ENCODE measurements around the gene KCNAB1.

The KCNAB1 gene

DNA sequence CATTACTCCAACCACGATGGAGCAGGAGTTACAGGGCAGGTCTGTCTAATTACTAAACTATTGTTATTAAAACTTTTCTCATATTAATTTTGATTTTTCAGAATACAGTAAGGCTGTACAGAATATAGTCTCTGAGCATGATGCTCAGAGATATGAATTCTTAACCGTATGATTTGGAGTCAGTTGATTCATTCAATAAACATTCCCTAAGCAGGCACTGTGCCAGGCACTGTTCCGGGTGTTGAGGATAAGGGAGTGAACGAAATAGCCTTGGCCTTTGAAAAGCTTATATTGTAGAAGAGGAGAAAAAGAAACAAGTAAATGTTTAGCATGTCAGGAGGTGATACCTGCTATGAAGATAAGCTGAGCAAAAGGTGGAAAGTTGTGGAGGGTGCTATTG lies 187.3 kb downstream of the KCNAB1 start:
- H3K9ac ChIP-seq (ENCODE audit: low read length) = no peak overlapping the region
- no peak overlapping the region for H3K4me3 ChIP-seq (ENCODE audit: low read depth, low read length, poor library complexity, severe bottlenecking)
- no peaks in the 10 kb centered on the region for H3K36me3 ChIP-seq (ENCODE audit: insufficient read depth, low read length)
- H3K79me2 ChIP-seq (ENCODE audit: insufficient read depth, low read length) = no peaks in the 10 kb centered on the region
- no peak overlapping the region for H3K4me2 ChIP-seq (ENCODE audit: low read length)
- H2AFZ ChIP-seq (ENCODE audit: low read length) = no peak overlapping the region
- H3K9me2 ChIP-seq (ENCODE audit: low read depth, low read length) = no peaks in the 10 kb centered on the region
- no peaks in the 10 kb centered on the region for H3K4me1 ChIP-seq (ENCODE audit: insufficient read depth, low read length, severe bottlenecking)
- no peaks in the 10 kb centered on the region for H3K27me3 ChIP-seq (ENCODE audit: insufficient read depth, low read length)
- H3K27ac ChIP-seq (ENCODE audit: low read depth, low read length, poor library complexity, severe bottlenecking) = no peak overlapping the region
- no peaks in the 10 kb centered on the region for H3K9me3 ChIP-seq (ENCODE audit: low read length)
- no peaks in the 10 kb centered on the region for H3F3A ChIP-seq (ENCODE audit: insufficient read depth, low read length)
- no peaks in the 10 kb centered on the region for H4K20me1 ChIP-seq (ENCODE audit: insufficient read depth, low read length)
- TF ChIP-seq CTCF (IDR thresholded peaks at IDR 0.05; ENCODE audit: low read length) (no peak), EZH2 (IDR thresholded peaks at IDR 0.05; ENCODE audit: borderline replicate concordance, low read length) (no peak)

GRCh38 chr3:156311431-156311830 lies 191.1 kb downstream of the KCNAB1 start:
- Histone ChIP-seq H3K9me3 (ENCODE audit: low read length) (no peaks in the 10 kb centered on the region), H3K4me3 (ENCODE audit: low read depth, low read length, poor library complexity, severe bottlenecking) (no peak overlapping the region), H3K27me3 (ENCODE audit: insufficient read depth, low read length) (no peaks in the 10 kb centered on the region), H3K27ac (ENCODE audit: low read depth, low read length, poor library complexity, severe bottlenecking) (no peak overlapping the region), H3K9ac (ENCODE audit: low read length) (no peak overlapping the region), H2AFZ (ENCODE audit: low read length) (no peak overlapping the region), H3K4me1 (ENCODE audit: insufficient read depth, low read length, severe bottlenecking) (no peaks in the 10 kb centered on the region), H3F3A (ENCODE audit: insufficient read depth, low read length) (no peaks in the 10 kb centered on the region), H3K36me3 (ENCODE audit: insufficient read depth, low read length) (no peaks in the 10 kb centered on the region), H3K9me2 (ENCODE audit: low read depth, low read length) (no peaks in the 10 kb centered on the region), H3K4me2 (ENCODE audit: low read length) (no peak overlapping the region), H4K20me1 (ENCODE audit: insufficient read depth, low read length) (no peaks in the 10 kb centered on the region), H3K79me2 (ENCODE audit: insufficient read depth, low read length) (no peaks in the 10 kb centered on the region)
- TF ChIP-seq CTCF (IDR thresholded peaks at IDR 0.05; ENCODE audit: low read length) = no peak
- TF ChIP-seq EZH2 (IDR thresholded peaks at IDR 0.05; ENCODE audit: borderline replicate concordance, low read length) = no peak

DNA sequence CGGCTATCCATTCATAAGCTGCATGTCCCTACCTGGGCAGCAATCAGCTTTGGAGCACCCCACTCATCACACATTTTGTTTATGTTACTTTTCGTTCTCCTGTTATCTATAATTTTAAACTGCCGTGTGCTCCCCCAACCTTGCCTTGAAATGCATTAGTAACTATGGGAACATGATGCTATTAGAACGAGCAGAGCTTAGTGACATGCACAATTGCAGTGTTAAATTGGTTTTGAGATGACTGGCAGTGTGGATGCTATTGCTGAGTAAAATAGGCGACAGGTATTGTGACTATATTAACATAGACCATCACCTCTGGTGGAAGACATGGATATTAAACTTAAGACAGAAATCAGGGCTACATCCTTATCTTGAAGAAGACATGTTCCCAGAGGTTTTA lies 191.6 kb downstream of the KCNAB1 start:
- no peaks in the 10 kb centered on the region for H3K79me2 ChIP-seq (ENCODE audit: insufficient read depth, low read length)

More for the DNA sequence above, 191.6 kb downstream of the KCNAB1 start:
- H3K4me2 ChIP-seq (ENCODE audit: low read length) = no peak overlapping the region
- no peak overlapping the region for H2AFZ ChIP-seq (ENCODE audit: low read length)
- no peaks in the 10 kb centered on the region for H3F3A ChIP-seq (ENCODE audit: insufficient read depth, low read length)
- no peaks in the 10 kb centered on the region for H3K4me1 ChIP-seq (ENCODE audit: insufficient read depth, low read length, severe bottlenecking)
- H3K9ac ChIP-seq (ENCODE audit: low read length) = no peak overlapping the region
- H4K20me1 ChIP-seq (ENCODE audit: insufficient read depth, low read length) = no peaks in the 10 kb centered on the region
- no peak for TF ChIP-seq EZH2 (IDR thresholded peaks at IDR 0.05; ENCODE audit: borderline replicate concordance, low read length)
- no peak for TF ChIP-seq CTCF (IDR thresholded peaks at IDR 0.05; ENCODE audit: low read length)
- H3K4me3 ChIP-seq (ENCODE audit: low read depth, low read length, poor library complexity, severe bottlenecking) = no peak overlapping the region
- no peaks in the 10 kb centered on the region for H3K9me3 ChIP-seq (ENCODE audit: low read length)
- no peaks in the 10 kb centered on the region for H3K36me3 ChIP-seq (ENCODE audit: insufficient read depth, low read length)
- no peak overlapping the region for H3K27ac ChIP-seq (ENCODE audit: low read depth, low read length, poor library complexity, severe bottlenecking)
- H3K27me3 ChIP-seq (ENCODE audit: insufficient read depth, low read length) = no peaks in the 10 kb centered on the region
- H3K9me2 ChIP-seq (ENCODE audit: low read depth, low read length) = no peaks in the 10 kb centered on the region
